Muscle layer of duodenum (tissue), 2 donors: ENCODE results near the gene SYDE2.

ENCODE experiments used
- H3K27ac ChIP-seq: one replicate; pipeline ENCODE4 v1.7.0; 2013; ENCODE audit warnings: mild to moderate bottlenecking, low read length
- H3K27me3 ChIP-seq: one replicate; pipeline ENCODE4 v1.7.0; 2013; ENCODE audit warnings: low read depth, mild to moderate bottlenecking, control low read depth, low read length
- H3K36me3 ChIP-seq, 2 donors: one replicate each; pipeline ENCODE4 v1.7.0; 2013; ENCODE audit warnings: low read length in 2 of 2, control low read depth in 1 of 2, mild to moderate bottlenecking in 1 of 2; ENCODE audit not compliant: insufficient read depth in 2 of 2, control insufficient read depth in 1 of 2
- H3K4me1 ChIP-seq, 2 donors: one replicate each; pipeline ENCODE4 v1.7.0; 2013; ENCODE audit warnings: low read length in 2 of 2, mild to moderate bottlenecking in 2 of 2, control low read depth in 1 of 2, moderate library complexity in 1 of 2; ENCODE audit not compliant: insufficient read depth in 2 of 2, control insufficient read depth in 1 of 2
- H3K4me3 ChIP-seq, 2 donors: one replicate each; pipeline ENCODE4 v1.7.0; 2013; ENCODE audit warnings: low read length in 2 of 2, low read depth in 1 of 2, mild to moderate bottlenecking in 1 of 2
- H3K9me3 ChIP-seq, 2 donors: one replicate each; pipeline ENCODE4 v1.7.0; 2013; ENCODE audit warnings: low read length in 2 of 2, control low read depth in 1 of 2, mild to moderate bottlenecking in 1 of 2; ENCODE audit not compliant: control insufficient read depth in 1 of 2
- donor health status: healthy.

Gene SYDE2

DNA sequence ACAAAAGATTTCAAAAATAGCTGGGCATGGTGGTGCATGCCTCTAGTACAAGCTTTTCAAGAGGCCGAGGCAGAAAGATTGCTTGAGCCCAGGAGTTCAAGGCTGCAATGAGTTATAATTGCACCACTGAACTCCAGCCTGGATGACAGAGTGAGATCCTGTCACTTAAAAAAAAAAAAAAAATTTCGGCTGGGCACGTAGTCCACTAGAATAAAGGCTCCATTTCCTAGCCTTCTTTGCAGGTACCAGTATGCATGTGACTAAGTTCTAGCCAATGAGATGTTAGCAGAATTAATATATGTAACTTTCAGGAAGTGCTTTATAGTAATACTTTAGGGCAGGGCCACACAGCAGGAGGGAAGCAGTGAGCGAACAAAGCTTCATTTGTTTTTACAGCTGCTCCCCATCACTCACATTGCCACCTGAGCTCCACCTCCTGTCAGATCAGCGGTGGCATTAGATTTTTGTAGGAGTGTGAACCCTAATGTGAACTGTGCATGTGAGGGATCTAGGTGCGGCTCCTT, 28.8 kb upstream of the SYDE2 start:
- Histone ChIP-seq H3K4me1 (peaks cover 7 to 13% of the 10 kb centered on the region in 2 donors), H3K4me3 (no peak overlapping the region), H3K9me3 (no peaks in the 10 kb centered on the region), H3K27ac (no peak overlapping the region), H3K36me3 (no peaks in the 10 kb centered on the region), H3K27me3 (no peaks in the 10 kb centered on the region)

DNA sequence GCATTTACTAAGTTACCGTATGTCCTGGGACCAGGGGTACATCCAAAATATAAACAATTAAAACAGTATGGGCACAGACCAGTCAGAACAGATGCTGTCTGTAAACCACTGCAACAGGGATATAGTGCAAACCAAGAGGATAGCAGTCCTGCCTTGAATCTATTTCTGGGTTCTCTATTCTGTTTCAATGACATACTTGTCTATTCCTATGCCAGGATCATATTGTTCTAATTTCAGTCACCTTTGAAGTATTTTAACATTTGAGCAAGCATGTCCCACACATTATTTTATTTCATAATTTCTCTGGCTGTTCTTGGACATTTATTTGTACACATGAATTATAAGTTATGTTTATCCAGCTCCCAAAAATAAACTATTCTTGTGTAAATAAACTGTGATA, 28.2 kb upstream of the SYDE2 start:
- Histone ChIP-seq H3K4me1 (peaks cover 7 to 13% of the 10 kb centered on the region in 2 donors), H3K4me3 (no peak overlapping the region), H3K27me3 (no peaks in the 10 kb centered on the region), H3K27ac (no peak overlapping the region), H3K36me3 (no peaks in the 10 kb centered on the region), H3K9me3 (no peaks in the 10 kb centered on the region)

DNA sequence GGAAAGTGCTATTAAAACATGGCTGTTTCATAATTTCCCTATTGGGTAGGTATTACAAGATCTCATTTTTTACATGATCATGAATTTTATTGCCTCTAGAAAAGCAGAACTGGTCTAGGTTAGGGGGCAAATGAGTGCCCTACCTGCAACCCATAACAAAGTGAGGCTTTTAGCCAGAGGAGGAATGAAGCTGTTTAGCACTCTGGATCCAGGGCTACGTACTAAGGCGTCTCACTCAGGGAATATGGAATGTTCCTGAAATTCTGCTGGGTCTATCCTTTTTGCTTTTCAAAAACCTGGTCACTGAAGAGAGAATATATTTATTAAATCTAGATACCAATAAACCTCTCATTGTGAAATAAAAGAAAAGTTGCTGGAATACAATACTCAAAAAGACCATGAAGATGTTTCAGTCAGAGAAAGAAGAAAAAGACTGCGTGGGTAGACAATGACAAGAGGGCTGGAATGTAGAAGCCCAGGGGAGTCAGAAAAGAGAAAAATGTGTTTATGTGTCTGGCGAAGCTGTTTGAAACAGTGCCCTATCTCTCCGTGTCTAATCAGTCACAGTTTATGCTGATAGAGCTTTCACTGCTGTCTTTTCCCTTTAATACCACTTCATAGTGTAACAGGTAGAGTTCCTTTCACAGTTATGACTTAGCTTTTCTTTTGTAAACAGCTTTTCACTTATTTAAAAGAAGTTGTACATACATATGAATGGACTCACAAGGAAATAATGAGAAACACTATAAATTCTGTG, 25.0 kb upstream of the SYDE2 start:
- Histone ChIP-seq H3K4me3 (no peak overlapping the region), H3K27me3 (no peaks in the 10 kb centered on the region), H3K4me1 (peaks cover 7 to 15% of the 10 kb centered on the region in 2 donors), H3K36me3 (no peaks in the 10 kb centered on the region), H3K27ac (peak overlapping the region; percentile 48), H3K9me3 (no peaks in the 10 kb centered on the region)

GRCh38 chr1:85224734-85225623, 24.2 kb upstream of the SYDE2 start:
- no peaks in the 10 kb centered on the region for H3K27me3 ChIP-seq
- no peaks in the 10 kb centered on the region for H3K36me3 ChIP-seq
- H3K9me3 ChIP-seq = no peaks in the 10 kb centered on the region
- H3K27ac ChIP-seq = peak overlapping the region; percentile 59
- H3K4me1 ChIP-seq = peaks cover 14 to 18% of the 10 kb centered on the region in 2 donors
- H3K4me3 ChIP-seq = no peak overlapping the region

DNA sequence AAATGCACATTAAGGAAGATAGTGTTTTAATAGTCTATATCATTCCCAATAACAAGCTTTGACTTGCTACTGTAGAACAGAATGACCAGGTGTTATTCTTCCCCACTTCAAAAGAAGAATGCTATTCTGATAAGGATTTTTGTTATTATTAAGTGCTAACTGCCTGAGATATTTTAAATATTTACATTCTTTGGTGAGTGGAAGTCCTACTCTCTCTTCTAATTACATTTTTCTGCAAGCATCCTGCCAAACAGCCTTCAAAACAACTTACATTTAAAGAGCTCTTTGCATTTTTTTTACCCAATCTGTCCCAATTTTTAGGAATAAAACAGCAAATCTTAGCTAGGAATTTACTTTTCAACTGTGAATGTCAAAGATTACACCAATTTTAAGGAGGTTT, 23.5 kb upstream of the SYDE2 start:
- Histone ChIP-seq H3K27me3 (no peaks in the 10 kb centered on the region), H3K27ac (no peak overlapping the region), H3K4me1 (peaks cover 14 to 18% of the 10 kb centered on the region in 2 donors), H3K4me3 (no peak overlapping the region), H3K36me3 (no peaks in the 10 kb centered on the region), H3K9me3 (no peaks in the 10 kb centered on the region)

DNA sequence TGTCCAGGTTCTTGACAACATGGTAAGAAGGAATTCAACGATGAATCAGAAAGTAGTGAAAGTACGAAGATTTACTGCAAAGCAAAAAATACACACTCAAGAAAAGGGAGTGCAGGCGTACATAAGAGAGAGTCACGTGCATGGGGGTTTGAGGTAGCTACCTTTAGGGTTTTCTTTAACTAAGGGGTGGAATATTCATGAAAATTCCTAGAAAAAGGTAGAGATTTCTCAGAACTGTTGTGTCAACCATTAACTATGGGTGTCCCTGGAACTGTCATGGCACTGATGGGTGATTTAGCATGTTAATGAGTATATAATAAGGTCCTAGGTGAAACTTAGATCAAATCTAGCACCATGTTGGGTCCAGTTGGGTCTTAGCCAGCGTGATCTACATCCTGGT, 22.5 kb upstream of the SYDE2 start:
- H3K4me1 ChIP-seq = peaks cover 14 to 18% of the 10 kb centered on the region in 2 donors
- no peaks in the 10 kb centered on the region for H3K36me3 ChIP-seq
- no peaks in the 10 kb centered on the region for H3K27me3 ChIP-seq
- H3K4me3 ChIP-seq = no peak overlapping the region
- no peak overlapping the region for H3K27ac ChIP-seq
- H3K9me3 ChIP-seq = no peaks in the 10 kb centered on the region

- no peaks in the 10 kb centered on the region for H3K36me3 ChIP-seq
- no peaks in the 10 kb centered on the region for H3K9me3 ChIP-seq
- H3K4me3 ChIP-seq = no peak overlapping the region
- H3K27ac ChIP-seq = peak overlapping the region; percentile 74
- H3K4me1 ChIP-seq = peaks cover 14 to 17% of the 10 kb centered on the region in 2 donors
- no peaks in the 10 kb centered on the region for H3K27me3 ChIP-seq
These were observed 20.0 kb upstream of the SYDE2 start for GRCh38 chr1:85220756-85221201.

- no peaks in the 10 kb centered on the region for H3K27me3 ChIP-seq
- H3K36me3 ChIP-seq = no peaks in the 10 kb centered on the region
- H3K4me3 ChIP-seq = peak overlapping the region in 1 of 2 donors; percentile 20
- H3K27ac ChIP-seq = peak overlapping the region; percentile 74
- H3K4me1 ChIP-seq = peaks cover 7 to 10% of the 10 kb centered on the region in 2 donors
- no peaks in the 10 kb centered on the region for H3K9me3 ChIP-seq
These were observed 19.2 kb upstream of the SYDE2 start for GRCh38 chr1:85219853-85220610.

- Histone ChIP-seq H3K4me1 (peaks cover 5 to 7% of the 10 kb centered on the region in 2 donors), H3K27ac (no peak overlapping the region), H3K27me3 (no peaks in the 10 kb centered on the region), H3K36me3 (no peaks in the 10 kb centered on the region), H3K4me3 (no peak overlapping the region), H3K9me3 (no peaks in the 10 kb centered on the region)
These were observed 15.9 kb upstream of the SYDE2 start for GRCh38 chr1:85216697-85217096.

DNA sequence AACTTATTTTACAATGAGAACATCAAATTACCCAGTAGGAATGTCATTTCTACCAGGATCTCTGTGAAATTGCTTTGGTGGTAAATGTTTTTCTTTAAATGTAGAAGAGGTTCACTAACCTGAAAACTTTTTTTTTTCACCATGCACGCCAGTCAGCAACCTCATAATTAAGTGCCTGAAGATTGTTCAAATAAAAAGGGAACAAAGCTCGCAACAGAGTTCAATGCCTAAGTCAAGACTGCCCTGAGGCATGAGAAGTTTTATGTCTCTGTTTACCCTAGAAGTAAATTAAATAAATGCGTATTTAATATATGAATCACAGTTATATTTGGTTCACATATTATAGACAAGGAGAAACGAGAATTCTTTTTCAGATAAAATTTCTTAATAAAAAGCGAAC, 13.8 kb upstream of the SYDE2 start:
- Histone ChIP-seq H3K27me3 (no peaks in the 10 kb centered on the region), H3K36me3 (no peaks in the 10 kb centered on the region), H3K4me3 (no peak overlapping the region), H3K4me1 (no peaks in the 10 kb centered on the region), H3K9me3 (no peaks in the 10 kb centered on the region), H3K27ac (no peak overlapping the region)

DNA sequence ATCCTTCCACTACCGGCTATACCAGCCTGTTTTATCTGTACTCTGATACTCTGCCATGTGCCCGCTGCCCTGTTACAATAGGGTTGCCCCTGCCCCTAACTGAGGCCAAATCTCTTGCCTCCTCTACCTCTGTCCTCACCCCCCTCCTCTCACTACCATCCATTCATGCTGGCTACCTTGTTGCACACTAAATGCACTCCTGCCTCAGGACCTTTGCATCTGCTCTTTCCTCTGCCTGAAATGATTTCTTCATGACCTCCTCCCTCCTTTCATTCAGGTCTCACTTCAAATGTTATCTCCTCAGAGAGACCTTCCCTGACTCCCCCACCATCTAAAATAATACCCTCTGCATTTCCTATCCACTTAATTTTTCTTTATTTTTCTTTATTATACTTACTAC, 7.7 kb upstream of the SYDE2 start:
- no peak overlapping the region for H3K27ac ChIP-seq
- no peak overlapping the region for H3K4me3 ChIP-seq
- H3K36me3 ChIP-seq = no peaks in the 10 kb centered on the region
- peaks cover 0 to 3% of the 10 kb centered on the region in 2 donors for H3K4me1 ChIP-seq
- no peaks in the 10 kb centered on the region for H3K27me3 ChIP-seq
- H3K9me3 ChIP-seq = no peaks in the 10 kb centered on the region
